Epidermal melanocyte (primary cell): ENCODE measurements around the gene CLINT1.
A peak's percentile ranks its signal among the peaks of the same experiment; 100 is the strongest.

Source experiments
- DNase-seq: peaks from one replicate; pipeline ENCODE4 v3.0.0; 2011; ENCODE audit warnings: low spot score; ENCODE audit not compliant: insufficient read length

The CLINT1 gene

DNA sequence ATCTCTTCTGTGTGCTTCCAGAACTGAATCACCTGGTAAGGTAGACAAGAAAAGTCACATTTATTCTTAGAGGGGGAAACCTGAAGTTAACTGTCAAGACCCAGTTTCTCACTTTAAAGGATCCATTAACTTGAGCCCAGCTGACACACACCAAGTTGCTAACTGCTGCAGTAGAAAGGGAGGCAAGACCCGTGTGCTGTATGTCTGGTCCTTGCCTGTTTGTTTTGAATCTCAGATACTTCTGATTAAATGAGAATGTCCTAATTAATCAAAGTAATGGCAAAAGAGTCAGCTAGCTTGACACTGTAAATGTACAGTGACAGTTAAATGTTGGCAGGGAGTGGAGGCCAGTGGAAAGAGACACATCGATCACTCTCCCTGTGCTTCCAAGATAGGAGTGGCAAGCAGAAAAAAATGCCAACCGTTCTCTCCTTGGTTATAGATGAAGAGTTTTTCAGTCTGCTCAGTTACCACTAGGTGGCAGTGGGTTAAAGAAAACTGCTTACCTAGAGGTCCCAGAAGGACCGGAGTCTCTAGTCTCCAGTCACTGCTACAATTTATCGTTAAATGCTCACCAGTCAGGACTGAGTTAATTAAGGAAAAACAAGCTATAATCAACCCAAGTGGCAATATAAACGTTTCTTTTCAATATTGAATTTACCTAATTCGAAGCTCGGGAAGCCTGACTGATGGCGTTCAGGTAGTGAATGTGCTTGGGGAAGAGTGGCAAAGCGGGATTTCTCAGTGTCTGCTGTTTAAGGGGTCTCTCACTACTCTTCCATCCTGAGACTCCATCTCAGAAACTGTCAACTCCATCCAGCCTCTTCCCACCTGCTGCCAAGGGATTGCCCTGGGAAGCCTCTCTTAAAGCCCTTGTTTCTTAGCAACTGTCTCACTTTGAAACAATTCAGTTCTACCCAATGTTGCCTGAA lies 97.0 kb downstream of the CLINT1 start:
- peak; percentile 80 for DNase-seq

DNA sequence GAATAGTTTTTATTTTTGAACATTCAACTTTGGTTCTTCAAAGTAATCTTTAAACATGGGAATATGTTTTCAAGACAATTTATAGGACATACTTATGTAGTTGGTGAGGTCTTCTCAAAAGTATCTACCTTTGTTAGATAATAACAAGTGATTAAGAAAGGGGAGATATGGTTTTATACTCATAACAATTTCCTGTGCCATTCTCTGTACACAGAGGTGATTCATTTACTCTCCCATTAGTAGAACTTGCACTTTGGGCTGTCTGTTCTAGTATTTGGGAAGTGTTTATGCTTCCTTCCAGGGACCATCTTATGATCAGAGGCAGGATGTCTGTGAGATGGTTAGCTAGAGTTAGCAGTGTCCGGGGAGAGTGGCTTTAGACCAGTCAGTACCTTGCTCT lies 100.2 kb downstream of the CLINT1 start:
- no peak for DNase-seq

DNA sequence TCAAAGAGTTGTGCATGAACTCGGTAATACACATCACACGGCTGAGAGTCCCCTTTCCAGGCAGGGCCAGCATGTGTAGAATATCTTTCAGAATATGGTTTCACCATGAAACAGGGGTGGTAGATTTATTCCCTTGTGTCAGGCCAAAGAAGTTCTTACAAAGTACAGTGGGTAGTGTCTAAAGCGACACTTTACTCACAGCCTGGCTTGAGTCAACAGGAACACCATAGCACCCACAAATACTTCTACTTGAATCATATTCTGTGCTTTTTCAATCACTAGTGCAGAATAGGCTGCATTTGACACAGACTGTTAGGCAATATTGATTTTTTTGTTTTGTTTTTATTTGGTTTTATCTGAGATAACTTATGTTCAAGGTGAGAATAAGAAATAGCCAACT lies 102.8 kb downstream of the CLINT1 start:
- DNase-seq: no peak

DNA sequence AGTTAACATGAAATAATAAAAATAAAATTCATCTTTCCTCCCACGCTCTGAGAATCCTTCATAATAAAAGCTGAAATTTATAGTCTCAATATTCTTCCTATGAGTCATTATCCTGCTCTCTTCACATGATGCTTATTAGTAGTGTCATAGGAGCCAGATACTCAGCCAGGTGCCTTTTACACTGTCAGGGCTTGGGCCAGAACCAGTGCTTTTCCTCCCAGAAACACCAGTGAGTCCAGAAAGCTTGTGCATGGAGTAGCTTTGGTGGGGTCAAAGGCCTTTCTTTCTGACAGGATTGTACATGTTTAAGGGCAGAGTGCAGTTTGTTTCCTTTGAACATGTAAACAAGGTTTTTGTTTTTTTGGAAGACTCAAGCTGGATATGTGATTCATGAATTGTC lies 108.6 kb downstream of the CLINT1 start:
- no peak for DNase-seq

DNA sequence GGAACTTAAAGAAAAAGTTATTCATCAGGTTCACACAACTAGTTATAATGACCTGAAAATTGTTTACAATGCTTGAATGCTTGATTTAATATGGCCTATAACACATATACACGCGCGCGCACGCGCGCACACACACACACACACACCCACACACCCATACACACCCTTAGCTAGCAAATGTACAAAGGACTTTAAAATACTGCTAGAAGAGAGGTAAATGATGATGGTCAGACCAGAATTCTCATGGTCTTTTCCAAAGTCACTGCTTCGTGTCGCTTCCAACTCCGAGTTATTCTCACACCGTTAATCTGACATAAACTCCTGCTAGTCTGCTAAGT lies 109.5 kb downstream of the CLINT1 start:
- no peak for DNase-seq

DNA sequence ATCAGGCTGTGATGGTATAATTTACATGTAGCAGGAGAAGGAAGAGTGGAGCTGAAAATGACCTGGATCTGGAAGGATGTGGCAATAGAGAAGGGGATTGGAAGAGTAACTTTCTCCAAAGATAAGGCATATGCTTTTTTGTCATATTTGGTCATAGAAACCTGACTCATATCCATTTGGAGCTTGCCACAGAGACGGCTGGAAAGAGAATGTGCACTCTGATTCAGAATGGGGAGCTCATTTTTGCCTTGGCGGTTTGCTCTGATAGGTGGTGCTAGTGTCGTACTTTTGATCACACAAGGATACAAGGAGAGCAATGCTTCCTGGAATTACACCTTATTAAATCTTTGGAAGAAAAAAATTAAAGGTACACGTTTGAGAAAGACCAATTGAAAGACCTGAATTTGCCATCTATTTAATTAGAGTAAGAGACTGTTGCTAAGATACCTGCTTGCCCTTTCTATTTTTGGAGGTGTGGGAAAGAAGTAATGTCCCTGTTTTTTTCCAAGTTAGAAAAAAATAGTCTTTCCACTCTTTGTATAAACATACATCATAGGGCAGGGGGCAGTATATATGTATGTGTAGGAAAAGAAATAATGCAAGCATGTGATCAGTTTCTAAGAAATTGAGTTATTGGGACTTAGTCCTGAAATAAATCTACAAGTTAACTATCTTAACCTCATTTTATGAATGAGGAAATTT lies 110.0 kb downstream of the CLINT1 start:
- no peak for DNase-seq

DNA sequence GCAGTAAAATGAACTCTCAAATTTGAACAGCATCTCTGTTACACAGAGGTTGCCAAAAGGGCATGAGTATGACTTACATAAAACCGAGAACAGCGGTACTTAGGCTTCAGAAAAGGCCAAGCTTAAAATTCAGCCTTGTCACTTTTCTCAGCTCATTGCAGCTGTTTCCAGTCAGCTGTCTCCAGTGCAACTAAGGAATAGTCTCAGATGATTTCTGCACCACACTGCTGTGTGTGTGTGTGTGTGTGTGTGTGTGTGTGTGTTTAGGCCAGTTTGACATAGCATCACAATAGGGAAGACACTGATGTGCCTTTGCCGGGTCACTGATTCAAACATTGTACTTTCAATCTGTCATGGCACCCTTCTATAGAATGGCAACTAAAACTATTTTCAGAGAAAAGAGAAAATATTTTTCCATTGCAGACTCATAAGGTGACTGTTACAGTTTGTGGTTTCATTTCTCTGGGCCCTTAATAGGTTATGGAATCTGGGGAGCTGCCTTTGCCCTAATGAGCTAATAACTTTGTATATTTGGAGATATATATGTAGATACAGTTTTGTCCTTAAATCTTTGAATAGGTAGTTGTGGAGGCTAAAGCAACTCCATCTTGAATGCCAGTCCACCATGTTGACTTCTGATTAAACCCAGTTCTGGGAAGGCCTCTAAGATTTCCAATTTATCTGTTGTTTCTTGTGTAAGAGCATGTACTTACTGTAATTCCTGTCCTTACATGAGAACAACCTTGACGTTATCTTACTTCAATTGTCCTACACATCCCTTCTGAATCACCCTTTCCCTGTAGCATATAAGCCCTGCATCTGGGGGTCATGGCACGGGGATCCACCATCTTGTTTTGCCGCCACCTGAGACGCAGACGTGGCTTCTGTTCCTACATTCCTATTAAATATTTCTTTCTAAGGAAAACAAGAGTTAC lies 110.9 kb downstream of the CLINT1 start:
- DNase-seq: no peak

DNA sequence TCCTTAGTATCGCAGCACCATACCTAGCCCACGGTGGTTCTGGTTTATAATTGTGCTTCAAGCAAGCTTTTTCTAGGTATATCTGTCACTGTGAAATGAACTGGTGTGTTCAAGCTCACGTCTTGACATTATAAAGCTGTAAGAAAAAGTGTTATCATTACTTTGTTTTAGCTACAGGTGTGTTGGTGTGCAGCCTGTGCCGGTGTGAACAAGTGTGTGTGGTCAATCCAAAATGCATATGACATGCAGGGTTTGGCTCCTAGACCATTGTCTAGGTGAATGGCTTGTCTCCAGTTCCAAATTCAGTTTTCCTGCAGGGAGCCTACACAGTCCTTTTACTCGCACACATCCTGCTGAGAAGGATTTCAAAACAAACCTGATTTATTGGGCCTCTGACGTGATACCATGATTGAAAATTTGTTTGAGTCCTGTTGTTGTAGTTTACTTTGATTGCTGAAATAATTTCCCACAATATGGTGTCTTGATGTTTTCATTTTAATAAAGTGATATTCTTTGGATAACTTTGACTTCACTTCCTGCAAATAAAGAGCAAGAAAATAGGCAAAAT lies 111.7 kb downstream of the CLINT1 start:
- no peak for DNase-seq

DNA sequence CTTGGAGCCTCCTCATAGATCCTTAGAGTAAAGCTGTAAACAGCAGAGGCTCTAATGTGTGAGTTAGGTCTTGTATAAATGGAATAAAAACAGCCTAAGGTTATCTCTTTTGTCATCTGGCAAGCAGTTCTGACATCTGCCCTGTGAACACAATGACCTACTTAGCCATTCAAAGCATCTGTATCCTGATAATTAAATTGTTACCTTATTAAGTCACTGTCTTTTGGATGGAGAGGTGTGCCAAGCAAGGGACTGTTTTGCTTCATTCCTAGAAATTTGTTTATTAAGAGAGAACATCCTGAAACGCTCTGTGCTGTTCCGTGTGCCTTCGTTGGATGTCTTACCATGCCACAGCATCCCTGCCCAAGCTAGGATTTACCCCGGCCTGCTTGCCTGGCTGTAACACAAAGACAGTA lies 113.9 kb downstream of the CLINT1 start:
- DNase-seq: no peak

DNA sequence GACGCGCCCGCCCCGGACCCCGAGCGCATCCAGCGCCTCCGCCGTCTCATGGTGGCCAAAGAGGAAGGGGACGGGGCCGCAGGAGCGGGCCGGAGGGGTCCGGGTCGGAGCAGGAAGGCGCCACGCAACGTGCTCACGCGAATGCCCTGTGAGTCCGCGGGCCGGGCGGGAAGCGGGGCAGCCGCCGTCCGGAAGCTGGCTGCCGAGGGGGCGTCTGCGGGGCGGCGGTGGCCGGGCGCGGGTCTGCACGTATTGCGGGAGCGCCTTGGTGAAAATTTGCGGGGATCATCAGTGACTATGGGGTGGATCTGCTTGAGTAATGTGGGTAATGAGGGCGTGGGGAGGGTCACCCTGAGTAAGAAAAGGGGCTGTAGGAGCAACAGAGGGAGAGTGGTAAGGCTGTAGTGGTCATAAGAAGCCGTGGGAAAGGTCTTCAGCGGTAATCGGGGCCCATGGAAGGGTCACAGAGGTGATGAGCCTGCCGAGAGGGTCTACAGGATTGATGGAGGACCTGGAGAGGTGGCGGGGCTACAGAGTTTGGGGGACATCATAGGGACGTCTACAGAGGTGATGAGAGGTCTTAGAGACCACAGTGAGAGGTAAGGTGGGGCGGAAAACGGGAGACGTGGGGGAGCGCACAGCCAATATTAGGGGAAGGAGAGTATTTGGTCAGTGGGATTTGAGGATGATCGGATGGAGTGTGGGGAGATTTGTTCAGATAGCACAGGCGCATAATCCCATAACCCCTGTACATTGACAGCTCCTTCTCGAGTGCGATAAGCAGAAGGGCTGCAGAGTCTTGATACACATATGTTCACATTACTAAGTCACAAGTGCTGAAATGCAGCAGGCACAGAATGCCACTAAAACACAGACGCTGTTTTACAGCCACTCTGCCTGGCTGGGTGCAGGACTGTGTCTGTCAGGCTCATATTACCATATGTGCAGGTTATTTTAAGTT lies 114.6 kb downstream of the CLINT1 start:
- DNase-seq: no peak

DNA sequence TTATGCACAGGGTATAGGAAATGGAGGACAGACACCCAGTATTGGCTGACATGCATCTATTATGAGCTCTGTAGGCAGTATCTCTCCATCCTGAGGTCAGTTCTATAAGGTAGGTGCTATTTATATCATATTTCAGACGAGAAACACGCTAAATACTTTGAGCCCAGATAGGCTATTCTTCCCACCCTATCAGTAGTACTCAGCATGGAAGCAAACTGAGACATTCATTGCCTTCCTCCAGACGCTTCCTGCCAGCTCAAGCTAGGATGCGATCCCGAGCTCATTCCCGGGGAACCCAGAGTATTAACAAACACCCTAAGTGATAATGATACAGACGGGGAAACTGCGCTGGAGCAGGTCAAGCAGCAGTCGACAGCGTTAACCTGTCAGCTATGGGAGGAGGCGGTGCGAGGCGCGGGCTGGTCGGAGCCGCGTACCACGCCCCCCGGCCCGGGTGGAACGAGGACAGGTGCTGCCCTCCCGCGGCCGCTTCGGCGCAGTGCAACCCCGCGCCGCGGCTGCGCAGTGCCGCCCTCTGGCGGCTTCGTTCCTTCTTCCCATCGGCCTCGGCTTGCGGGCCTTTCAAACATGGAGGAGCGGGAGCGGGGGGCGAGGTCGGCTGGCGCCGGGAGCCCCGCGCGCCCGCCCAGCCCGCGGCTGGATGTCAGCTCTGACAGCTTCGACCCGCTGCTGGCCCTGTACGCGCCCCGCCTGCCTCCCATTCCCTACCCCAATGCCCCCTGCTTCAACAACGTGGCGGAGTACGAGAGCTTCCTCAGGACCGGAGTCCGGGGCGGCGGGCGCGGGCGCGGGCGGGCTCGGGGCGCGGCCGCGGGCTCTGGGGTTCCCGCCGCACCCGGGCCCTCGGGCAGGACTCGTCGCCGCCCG lies 115.5 kb downstream of the CLINT1 start, which contains the start of gene LSM11:
TSS of gene LSM11 (plus strand) at position 550 of the 888 bp plus-strand sequence. CDS start at position 589, 39 bp downstream.
- DNase-seq: peak; percentile 96

DNA sequence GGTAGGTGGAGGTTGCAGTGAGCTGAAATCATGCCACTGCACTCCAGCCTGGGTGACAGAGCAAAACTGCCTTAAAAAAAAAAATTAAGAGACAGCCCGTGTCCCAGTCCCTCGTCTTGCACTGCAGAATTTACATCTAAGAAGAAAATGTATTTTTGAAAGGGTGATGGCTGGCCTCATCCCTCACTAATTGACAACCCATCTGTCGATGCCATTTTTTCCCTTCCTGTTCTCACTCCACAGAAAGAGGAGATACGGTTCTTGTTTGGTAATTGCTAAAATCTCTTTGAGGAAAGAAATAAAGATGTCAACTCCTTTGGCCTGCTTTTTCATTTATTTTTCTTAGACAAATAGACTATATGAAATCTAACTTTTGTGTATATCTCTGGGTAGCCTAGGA lies 117.8 kb downstream of the CLINT1 start:
- DNase-seq: no peak

DNA sequence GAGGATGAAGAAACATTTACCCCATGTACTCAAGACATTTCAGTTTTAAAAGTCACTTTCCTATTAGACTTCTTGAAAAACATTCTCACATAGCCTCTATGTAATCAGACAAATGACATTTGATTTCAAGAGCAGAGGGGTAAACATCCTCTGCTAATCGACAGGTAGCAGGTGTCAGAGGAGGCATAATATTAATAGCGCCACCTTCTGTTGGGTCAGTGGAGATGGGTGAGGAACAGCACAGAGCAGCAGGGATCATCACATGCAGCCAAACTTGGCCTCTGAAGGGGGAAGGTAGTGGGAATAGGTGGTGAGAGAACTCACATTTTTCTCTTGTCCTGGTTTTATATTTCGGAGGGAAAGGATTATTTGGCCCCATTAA lies 118.7 kb downstream of the CLINT1 start:
- DNase-seq: no peak

DNA sequence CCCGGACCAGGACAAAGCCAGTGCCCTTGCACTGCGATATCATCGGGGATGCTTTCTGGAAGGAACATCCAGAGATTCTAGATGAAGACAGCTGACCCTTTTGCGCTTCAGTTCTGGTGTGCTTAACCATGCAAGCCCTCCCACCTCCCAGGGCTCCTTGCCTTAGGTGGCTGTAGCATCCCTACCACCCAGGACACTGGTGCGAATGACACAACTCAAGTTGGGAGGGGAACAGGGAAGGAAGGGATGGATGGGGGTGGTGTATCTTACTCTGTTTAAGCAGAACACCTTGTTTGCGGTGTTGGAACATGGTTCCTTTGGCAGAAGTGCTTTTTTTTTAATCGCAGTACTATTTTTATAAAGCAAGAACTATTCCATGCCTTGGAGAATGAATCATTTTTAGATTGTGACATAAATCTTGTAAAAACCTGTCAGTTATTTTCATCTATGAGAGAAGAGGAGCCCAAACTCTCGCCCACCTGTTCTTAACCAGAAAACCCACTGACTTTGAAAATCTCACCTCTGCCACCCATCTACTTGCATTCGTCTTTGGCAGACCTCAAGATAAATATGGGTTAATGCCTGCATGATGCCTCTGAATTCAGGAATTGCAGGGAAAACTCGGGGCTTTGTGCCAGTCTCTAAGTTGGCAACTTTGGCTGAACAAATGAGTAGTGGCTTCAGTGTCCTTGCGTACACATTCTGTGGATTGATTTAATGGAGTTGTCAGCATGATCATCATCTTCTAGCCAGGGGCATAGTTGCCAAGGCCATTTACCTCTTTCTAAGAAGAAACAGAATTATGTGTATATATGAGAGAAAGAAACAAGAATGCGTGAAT lies 119.3 kb downstream of the CLINT1 start:
- DNase-seq: no peak

DNA sequence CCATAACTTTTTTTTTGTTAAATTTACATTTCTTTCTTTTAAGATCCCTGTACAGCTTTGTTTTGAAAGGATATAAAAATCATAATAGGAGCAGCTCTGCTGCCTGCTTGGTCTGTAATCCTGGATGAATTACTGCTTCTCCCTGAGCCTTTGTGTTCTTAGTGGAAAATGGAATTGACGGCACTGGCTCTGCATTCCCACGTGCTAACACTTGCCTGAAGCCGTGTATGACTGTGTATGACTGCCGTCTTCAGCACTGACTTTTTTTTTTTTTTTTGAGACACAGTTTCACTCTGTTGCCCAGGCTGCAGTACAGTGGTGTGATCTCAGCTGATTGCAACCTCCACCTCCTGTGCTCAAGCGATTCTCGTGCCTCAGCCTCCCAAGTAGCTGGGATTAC lies 123.0 kb downstream of the CLINT1 start:
- no peak for DNase-seq
